ENCODE measurements around the gene UBE2I.

GRCh38 chr16:1372292-1372950 lies 63.0 kb downstream of the UBE2I start:
- TF ChIP-seq CTCF (conservative IDR thresholded peaks at IDR 0.05; ENCODE audit: low read length), result no peak
- no peak for TF ChIP-seq EZH2phosphoT487 (IDR thresholded peaks at IDR 0.05; ENCODE audit: borderline replicate concordance)
